Cardiac muscle cell (in vitro differentiated cells and primary cell): ENCODE data around the gene MCEMP1. TPM values are rescaled to one million over a fixed set of nuclear protein-coding genes. Genes with fewer than 3 reads are reported as not detected.

Experiments
- DNase-seq, 2 donors: peaks; one replicate each; pipeline versions ENCODE4 v3.0.0 to v3.0.0-alpha.2; 2010 to 2017; ENCODE audit warnings: low read depth in 1 of 2, low spot score in 1 of 2
- H3K27ac ChIP-seq: fragments of 200-600 bp; sonication (generic); 2 replicates; pipeline ENCODE4 v1.5.1; 2016
- H3K27me3 ChIP-seq: fragments of 200-600 bp; sonication (generic); 2 replicates; pipeline ENCODE4 v1.6.0; 2016; ENCODE audit warnings: control low read depth
- H3K36me3 ChIP-seq: fragments of 200-600 bp; sonication (generic); 2 replicates; pipeline ENCODE4 v1.5.1; 2016; ENCODE audit warnings: control low read depth
- H3K4me1 ChIP-seq: fragments of 200-600 bp; sonication (generic); 2 replicates; pipeline ENCODE4 v1.8.1; 2017; ENCODE audit warnings: low read depth, mild to moderate bottlenecking, mixed run types
- H3K4me3 ChIP-seq: fragments of 200-600 bp; sonication (generic); 2 replicates; pipeline ENCODE4 v1.5.1; 2016; ENCODE audit warnings: mild to moderate bottlenecking
- H3K9me3 ChIP-seq: fragments of 200-600 bp; sonication (generic); 2 replicates; pipeline ENCODE4 v1.5.1; 2017; ENCODE audit warnings: low read depth, mild to moderate bottlenecking, control low read depth
- polyA plus RNA-seq: library from polyadenylated mRNA; unstranded; fragments of >200 nt; fragmentation: Nextera tagmentation; extraction: Ambion mirVana; gene quantifications from 2 replicates; pipeline ENCODE4 v1.2.1, GENCODE V29; 2016
- total RNA-seq: library from RNA; depleted of rRNA; stranded (reverse); fragments of >200 nt; gene quantifications from 2 replicates; pipeline ENCODE4 v1.2.3, GENCODE V29; 2016
- TF ChIP-seq, protein P1 (sequence below): IDR thresholded peaks from 2 replicates; pipeline ENCODE4 v1.5.1; 2012; ENCODE audit warnings: low read depth, mild to moderate bottlenecking, low read length

Gene MCEMP1
- total and polyA plus RNA-seq, 2 experiments from 2014 or later = not detected

DNA sequence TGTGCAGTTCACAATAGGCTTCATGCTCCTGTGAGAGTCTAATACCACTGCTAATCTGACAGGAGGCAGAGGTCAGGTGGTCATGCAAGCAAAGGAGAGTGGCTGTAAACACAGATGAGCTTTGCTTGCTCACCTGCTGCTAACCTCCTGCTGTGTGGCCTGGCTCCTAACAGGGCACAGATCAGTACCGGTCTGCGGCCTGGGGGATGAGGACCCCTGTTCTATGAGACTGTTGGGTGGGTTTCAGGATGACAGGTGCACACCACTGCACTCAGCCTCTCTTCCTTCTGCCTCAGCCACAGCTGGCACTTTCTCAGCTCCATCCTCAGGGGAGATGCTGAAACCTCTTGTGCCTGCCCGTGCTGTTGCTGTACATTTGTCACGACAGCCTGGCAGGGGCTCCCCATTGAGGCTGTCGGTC lies 45.4 kb downstream of the MCEMP1 start:
- H3K27me3 ChIP-seq = peaks cover 19% of the 10 kb centered on the region
- TF ChIP-seq, protein P1, sequence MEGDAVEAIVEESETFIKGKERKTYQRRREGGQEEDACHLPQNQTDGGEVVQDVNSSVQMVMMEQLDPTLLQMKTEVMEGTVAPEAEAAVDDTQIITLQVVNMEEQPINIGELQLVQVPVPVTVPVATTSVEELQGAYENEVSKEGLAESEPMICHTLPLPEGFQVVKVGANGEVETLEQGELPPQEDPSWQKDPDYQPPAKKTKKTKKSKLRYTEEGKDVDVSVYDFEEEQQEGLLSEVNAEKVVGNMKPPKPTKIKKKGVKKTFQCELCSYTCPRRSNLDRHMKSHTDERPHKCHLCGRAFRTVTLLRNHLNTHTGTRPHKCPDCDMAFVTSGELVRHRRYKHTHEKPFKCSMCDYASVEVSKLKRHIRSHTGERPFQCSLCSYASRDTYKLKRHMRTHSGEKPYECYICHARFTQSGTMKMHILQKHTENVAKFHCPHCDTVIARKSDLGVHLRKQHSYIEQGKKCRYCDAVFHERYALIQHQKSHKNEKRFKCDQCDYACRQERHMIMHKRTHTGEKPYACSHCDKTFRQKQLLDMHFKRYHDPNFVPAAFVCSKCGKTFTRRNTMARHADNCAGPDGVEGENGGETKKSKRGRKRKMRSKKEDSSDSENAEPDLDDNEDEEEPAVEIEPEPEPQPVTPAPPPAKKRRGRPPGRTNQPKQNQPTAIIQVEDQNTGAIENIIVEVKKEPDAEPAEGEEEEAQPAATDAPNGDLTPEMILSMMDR = no peak
- no peak overlapping the region for H3K4me3 ChIP-seq
- no peak for DNase-seq
- no peak overlapping the region for H3K27ac ChIP-seq
- no peaks in the 10 kb centered on the region for H3K9me3 ChIP-seq
- no peaks in the 10 kb centered on the region for H3K4me1 ChIP-seq
- no peaks in the 10 kb centered on the region for H3K36me3 ChIP-seq

GRCh38 chr19:7725791-7726190 lies 48.9 kb downstream of the MCEMP1 start:
- Histone ChIP-seq H3K9me3 (no peaks in the 10 kb centered on the region), H3K27me3 (peaks cover 52% of the 10 kb centered on the region), H3K36me3 (no peaks in the 10 kb centered on the region), H3K4me3 (no peak overlapping the region), H3K4me1 (no peaks in the 10 kb centered on the region), H3K27ac (no peak overlapping the region)
- DNase-seq = no peak
- TF ChIP-seq, protein P1 = no peak

DNA sequence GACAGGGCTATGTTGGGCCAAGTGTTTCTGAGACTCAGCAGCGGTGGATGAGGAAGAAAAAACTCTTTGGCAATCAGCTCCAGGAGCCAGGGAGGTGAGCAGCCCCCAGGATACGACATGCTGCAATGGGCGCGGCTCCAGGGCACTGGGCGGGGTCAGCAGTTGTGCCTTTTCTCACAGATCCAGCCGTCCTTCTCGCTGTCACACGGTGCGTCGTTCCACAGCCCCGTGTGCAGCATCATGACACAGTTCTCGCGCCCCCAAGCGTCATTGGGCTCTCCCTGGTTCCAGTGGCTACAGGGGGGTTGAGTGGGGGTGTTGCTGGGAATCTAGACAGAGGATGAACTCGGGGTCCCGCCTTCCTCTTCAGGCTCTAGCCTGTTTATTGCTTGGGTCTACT lies 52.3 kb downstream of the MCEMP1 start:
- Histone ChIP-seq H3K9me3 (no peaks in the 10 kb centered on the region), H3K27me3 (peaks cover 82% of the 10 kb centered on the region), H3K4me1 (no peaks in the 10 kb centered on the region), H3K36me3 (no peaks in the 10 kb centered on the region), H3K27ac (no peak overlapping the region), H3K4me3 (no peak overlapping the region)
- TF ChIP-seq, protein P1 = no peak
- DNase-seq = no peak

Other genes starting within 250 kb of the MCEMP1 start
- gene PEX11G, start 188.1 kb upstream of the MCEMP1 start, total RNA-seq = 5.5 and 6.5 TPM in 2 replicates
- 6.1 and 11.2 TPM in 2 replicates for gene PEX11G, start 188.1 kb upstream of the MCEMP1 start, polyA plus RNA-seq
- 95.1 and 99.6 TPM in 2 replicates for gene ZNF358, start 161.0 kb upstream of the MCEMP1 start, total RNA-seq
- gene ZNF358, start 161.0 kb upstream of the MCEMP1 start, polyA plus RNA-seq = 35.4 and 40.7 TPM in 2 replicates
- 5.8 and 6.9 TPM in 2 replicates for gene MCOLN1, start 154.5 kb upstream of the MCEMP1 start, total RNA-seq
- gene MCOLN1, start 154.5 kb upstream of the MCEMP1 start, polyA plus RNA-seq = 13.7 and 24.7 TPM in 2 replicates
- 48.1 and 56.4 TPM in 2 replicates for gene PNPLA6, start 141.4 kb upstream of the MCEMP1 start, total RNA-seq
- 21.5 and 29.3 TPM in 2 replicates for gene PNPLA6, start 141.4 kb upstream of the MCEMP1 start, polyA plus RNA-seq
- 10.6 and 10.8 TPM in 2 replicates for gene CAMSAP3, start 81.2 kb upstream of the MCEMP1 start, total RNA-seq
- gene CAMSAP3, start 81.2 kb upstream of the MCEMP1 start, polyA plus RNA-seq = 10.4 and 13.5 TPM in 2 replicates
- gene XAB2, start 47.5 kb upstream of the MCEMP1 start, total RNA-seq = 62.0 and 81.5 TPM in 2 replicates
- 27.5 and 37.1 TPM in 2 replicates for gene XAB2, start 47.5 kb upstream of the MCEMP1 start, polyA plus RNA-seq
- gene PET100, start 47.3 kb upstream of the MCEMP1 start, total RNA-seq = 14.9 and 25.0 TPM in 2 replicates
- gene PET100, start 47.3 kb upstream of the MCEMP1 start, polyA plus RNA-seq = 369 and 404 TPM in 2 replicates
- gene PCP2, start 43.4 kb upstream of the MCEMP1 start, total RNA-seq = 0.51 and 2.7 TPM in 2 replicates
- 0.34 and 0.70 TPM in 2 replicates for gene PCP2, start 43.4 kb upstream of the MCEMP1 start, polyA plus RNA-seq
- 16.0 and 33.6 TPM in 2 replicates for gene STXBP2, start 40.0 kb upstream of the MCEMP1 start, total RNA-seq
- 32.7 and 51.2 TPM in 2 replicates for gene STXBP2, start 40.0 kb upstream of the MCEMP1 start, polyA plus RNA-seq
- gene RETN, start 8.0 kb upstream of the MCEMP1 start, total RNA-seq = not detected in 2 replicates
- gene RETN, start 8.0 kb upstream of the MCEMP1 start, polyA plus RNA-seq = not detected in 2 replicates
- 95.9 and 96.2 TPM in 2 replicates for gene TRAPPC5, start 3.7 kb downstream of the MCEMP1 start, total RNA-seq
- gene TRAPPC5, start 3.7 kb downstream of the MCEMP1 start, polyA plus RNA-seq = 111 and 120 TPM in 2 replicates
- gene FCER2, start 25.0 kb downstream of the MCEMP1 start, total RNA-seq = not detected in 2 replicates
- 0.39 TPM in 1 of 2 replicates, not detected in the other for gene FCER2, start 25.0 kb downstream of the MCEMP1 start, polyA plus RNA-seq
- gene CLEC4G, start 55.0 kb downstream of the MCEMP1 start, total RNA-seq = not detected in 2 replicates
- not detected in 2 replicates for gene CLEC4G, start 55.0 kb downstream of the MCEMP1 start, polyA plus RNA-seq
- not detected in 2 replicates for gene CD209, start 70.4 kb downstream of the MCEMP1 start, total RNA-seq
- gene CD209, start 70.4 kb downstream of the MCEMP1 start, polyA plus RNA-seq = not detected in 2 replicates
- gene CLEC4M, start 86.2 kb downstream of the MCEMP1 start, total RNA-seq = 0.54 TPM in 1 of 2 replicates, not detected in the other
- 0.48 TPM in 1 of 2 replicates, not detected in the other for gene CLEC4M, start 86.2 kb downstream of the MCEMP1 start, polyA plus RNA-seq
- 41.9 and 48.6 TPM in 2 replicates for gene EVI5L, start 153.1 kb downstream of the MCEMP1 start, total RNA-seq
- gene EVI5L, start 153.1 kb downstream of the MCEMP1 start, polyA plus RNA-seq = 28.7 and 29.1 TPM in 2 replicates
- 2.0 and 6.1 TPM in 2 replicates for gene PRR36, start 197.3 kb downstream of the MCEMP1 start, total RNA-seq
- 6.2 and 10.3 TPM in 2 replicates for gene PRR36, start 197.3 kb downstream of the MCEMP1 start, polyA plus RNA-seq
- 2.4 and 3.5 TPM in 2 replicates for gene LRRC8E, start 211.4 kb downstream of the MCEMP1 start, total RNA-seq
- gene LRRC8E, start 211.4 kb downstream of the MCEMP1 start, polyA plus RNA-seq = 1.3 TPM in 1 of 2 replicates, not detected in the other
- 23.5 and 24.1 TPM in 2 replicates for gene MAP2K7, start 226.8 kb downstream of the MCEMP1 start, total RNA-seq
- 12.4 and 18.6 TPM in 2 replicates for gene MAP2K7, start 226.8 kb downstream of the MCEMP1 start, polyA plus RNA-seq
- gene TGFBR3L, start 237.7 kb downstream of the MCEMP1 start, total RNA-seq = 0.46 and 3.2 TPM in 2 replicates
- 2.6 and 11.8 TPM in 2 replicates for gene TGFBR3L, start 237.7 kb downstream of the MCEMP1 start, polyA plus RNA-seq
- 22.1 and 42.1 TPM in 2 replicates for gene SNAPC2, start 243.2 kb downstream of the MCEMP1 start, total RNA-seq
- 22.5 and 31.4 TPM in 2 replicates for gene SNAPC2, start 243.2 kb downstream of the MCEMP1 start, polyA plus RNA-seq
- 22.8 and 60.1 TPM in 2 replicates for gene CTXN1, start 249.0 kb downstream of the MCEMP1 start, total RNA-seq
- gene CTXN1, start 249.0 kb downstream of the MCEMP1 start, polyA plus RNA-seq = 18.1 and 48.5 TPM in 2 replicates